Esophagus muscularis mucosa (tissue), 4 donors: ENCODE data around the gene CRYL1.
A peak's percentile ranks its signal among the peaks of the same experiment; 100 is the strongest.

ENCODE experiments used
- CTCF ChIP-seq, 3 experiments: fragments of 200-600 bp in 2 of 3; fragments of 450-650 bp in 1 of 3; sonication (generic) in 2 of 3; IDR thresholded peaks; one replicate each; pipeline ENCODE4 v1.5.1; 2017 to 2019; ENCODE audit warnings: antibody characterized with exemption in 3 of 3, mild to moderate bottlenecking in 2 of 3, moderate library complexity in 1 of 3
- EP300 ChIP-seq: sonication (generic); formaldehyde crosslinking; IDR thresholded peaks from one replicate; pipeline ENCODE4 v1.6.1; 2017; ENCODE audit warnings: antibody characterized with exemption
- POLR2A ChIP-seq: fragments of 450-650 bp; IDR thresholded peaks from one replicate; pipeline ENCODE4 v1.6.1; 2017; ENCODE audit warnings: antibody characterized with exemption, moderate library complexity, mild to moderate bottlenecking, low read depth

DNA sequence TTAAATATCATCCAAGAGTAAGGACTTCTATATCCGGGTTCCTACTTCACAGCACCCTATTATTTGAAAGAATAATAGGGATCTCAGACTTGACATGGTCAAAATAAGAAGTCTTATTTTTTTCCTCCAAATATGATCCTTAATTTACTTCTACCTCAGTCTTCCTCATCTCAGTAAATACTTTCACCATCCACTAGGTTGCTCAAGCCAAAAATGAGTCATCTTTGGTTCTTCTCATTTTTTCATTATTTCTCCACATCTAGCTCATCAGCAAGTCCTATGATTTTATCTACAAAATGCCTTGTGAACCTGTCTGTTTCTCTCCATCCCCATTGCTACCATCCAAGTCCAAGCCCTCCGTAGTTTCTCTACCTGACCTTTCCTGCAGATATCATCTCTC is 171.7 kb downstream of the CRYL1 start:
- TF ChIP-seq POLR2A, result no peak
- TF ChIP-seq CTCF (IDR thresholded peaks at IDR 0.05), result peak in 1 of 3 experiments; percentile 5
- no peak for TF ChIP-seq EP300
